ENCODE data around the gene RAB26. TPM values are rescaled to one million over a fixed set of nuclear protein-coding genes. Genes with fewer than 3 reads are reported as not detected.
A peak's percentile ranks its signal among the peaks of the same experiment; 100 is the strongest.

RAB26 gene
- total and polyA plus RNA-seq, 2 of the 13 experiments (the other 11 are each of a cell fraction or from before 2014, with no cell fraction given) = 0.86 to 3.6 TPM

DNA sequence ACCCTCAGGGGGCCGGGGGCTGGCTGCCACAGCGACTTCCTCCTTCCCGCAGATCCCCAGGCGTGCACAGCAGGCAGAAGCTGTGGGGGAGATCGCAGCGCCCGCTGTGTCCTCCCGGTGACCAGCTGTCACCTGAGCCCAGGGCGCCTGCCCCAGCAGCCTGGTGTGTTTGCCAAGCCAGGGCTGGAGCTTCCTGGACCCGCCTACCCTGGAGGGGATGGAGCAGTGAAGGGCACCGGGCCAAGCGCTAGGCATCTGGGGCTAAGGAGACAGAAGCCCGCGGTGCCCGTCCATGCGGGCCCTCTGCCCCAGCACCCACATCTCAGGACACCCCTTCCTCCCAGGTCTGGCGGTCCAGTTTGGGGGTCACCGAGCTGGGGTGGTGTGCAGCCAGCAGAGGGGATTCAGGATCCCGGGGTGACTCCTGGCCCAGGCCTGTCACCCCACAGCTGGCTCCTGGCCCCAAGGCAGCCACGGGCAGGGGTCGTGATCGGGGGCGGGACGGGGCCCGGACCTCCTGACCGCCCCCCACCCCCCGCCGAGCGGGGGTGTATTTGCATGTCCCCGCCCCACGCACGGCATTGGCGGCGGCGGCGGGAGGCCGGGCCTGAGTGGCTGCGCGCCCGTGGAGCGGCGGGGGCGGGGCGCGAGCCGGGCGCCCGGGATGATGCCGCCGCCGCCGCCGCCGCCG lies at the start of gene RAB26 (continued):
- TF ChIP-seq ZNF484 (CRISPR knock-in tag; IDR thresholded peaks at IDR 0.05; ENCODE audit: borderline replicate concordance, low read depth) = no peak
- TF ChIP-seq, protein P1, sequence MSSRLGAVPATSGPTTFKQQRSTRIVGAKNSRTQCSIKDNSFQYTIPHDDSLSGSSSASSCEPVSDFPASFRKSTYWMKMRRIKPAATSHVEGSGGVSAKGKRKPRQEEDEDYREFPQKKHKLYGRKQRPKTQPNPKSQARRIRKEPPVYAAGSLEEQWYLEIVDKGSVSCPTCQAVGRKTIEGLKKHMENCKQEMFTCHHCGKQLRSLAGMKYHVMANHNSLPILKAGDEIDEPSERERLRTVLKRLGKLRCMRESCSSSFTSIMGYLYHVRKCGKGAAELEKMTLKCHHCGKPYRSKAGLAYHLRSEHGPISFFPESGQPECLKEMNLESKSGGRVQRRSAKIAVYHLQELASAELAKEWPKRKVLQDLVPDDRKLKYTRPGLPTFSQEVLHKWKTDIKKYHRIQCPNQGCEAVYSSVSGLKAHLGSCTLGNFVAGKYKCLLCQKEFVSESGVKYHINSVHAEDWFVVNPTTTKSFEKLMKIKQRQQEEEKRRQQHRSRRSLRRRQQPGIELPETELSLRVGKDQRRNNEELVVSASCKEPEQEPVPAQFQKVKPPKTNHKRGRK (CRISPR knock-in tag; IDR thresholded peaks at IDR 0.05) = no peak
- TF ChIP-seq ZNF451 (CRISPR knock-in tag; IDR thresholded peaks at IDR 0.05) = peak; percentile 83; the same call in 1 of the 2 replicates
- TF ChIP-seq KDM2A (CRISPR knock-in tag; IDR thresholded peaks at IDR 0.05; ENCODE audit: borderline replicate concordance, low read depth) = peak; percentile 35; the same call in 1 of the 2 replicates
- TF ChIP-seq, protein P2, sequence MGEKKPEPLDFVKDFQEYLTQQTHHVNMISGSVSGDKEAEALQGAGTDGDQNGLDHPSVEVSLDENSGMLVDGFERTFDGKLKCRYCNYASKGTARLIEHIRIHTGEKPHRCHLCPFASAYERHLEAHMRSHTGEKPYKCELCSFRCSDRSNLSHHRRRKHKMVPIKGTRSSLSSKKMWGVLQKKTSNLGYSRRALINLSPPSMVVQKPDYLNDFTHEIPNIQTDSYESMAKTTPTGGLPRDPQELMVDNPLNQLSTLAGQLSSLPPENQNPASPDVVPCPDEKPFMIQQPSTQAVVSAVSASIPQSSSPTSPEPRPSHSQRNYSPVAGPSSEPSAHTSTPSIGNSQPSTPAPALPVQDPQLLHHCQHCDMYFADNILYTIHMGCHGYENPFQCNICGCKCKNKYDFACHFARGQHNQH (CRISPR knock-in tag; IDR thresholded peaks at IDR 0.05) = peak; percentile 60; the same call in 1 of the 2 replicates
- TF ChIP-seq ZSCAN9 (CRISPR knock-in tag; IDR thresholded peaks at IDR 0.05; ENCODE audit: borderline replicate concordance) = no peak
- TF ChIP-seq, protein P3, sequence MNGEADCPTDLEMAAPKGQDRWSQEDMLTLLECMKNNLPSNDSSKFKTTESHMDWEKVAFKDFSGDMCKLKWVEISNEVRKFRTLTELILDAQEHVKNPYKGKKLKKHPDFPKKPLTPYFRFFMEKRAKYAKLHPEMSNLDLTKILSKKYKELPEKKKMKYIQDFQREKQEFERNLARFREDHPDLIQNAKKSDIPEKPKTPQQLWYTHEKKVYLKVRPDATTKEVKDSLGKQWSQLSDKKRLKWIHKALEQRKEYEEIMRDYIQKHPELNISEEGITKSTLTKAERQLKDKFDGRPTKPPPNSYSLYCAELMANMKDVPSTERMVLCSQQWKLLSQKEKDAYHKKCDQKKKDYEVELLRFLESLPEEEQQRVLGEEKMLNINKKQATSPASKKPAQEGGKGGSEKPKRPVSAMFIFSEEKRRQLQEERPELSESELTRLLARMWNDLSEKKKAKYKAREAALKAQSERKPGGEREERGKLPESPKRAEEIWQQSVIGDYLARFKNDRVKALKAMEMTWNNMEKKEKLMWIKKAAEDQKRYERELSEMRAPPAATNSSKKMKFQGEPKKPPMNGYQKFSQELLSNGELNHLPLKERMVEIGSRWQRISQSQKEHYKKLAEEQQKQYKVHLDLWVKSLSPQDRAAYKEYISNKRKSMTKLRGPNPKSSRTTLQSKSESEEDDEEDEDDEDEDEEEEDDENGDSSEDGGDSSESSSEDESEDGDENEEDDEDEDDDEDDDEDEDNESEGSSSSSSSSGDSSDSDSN (CRISPR knock-in tag; IDR thresholded peaks at IDR 0.05) = peak; percentile 88
- TF ChIP-seq, protein P4, sequence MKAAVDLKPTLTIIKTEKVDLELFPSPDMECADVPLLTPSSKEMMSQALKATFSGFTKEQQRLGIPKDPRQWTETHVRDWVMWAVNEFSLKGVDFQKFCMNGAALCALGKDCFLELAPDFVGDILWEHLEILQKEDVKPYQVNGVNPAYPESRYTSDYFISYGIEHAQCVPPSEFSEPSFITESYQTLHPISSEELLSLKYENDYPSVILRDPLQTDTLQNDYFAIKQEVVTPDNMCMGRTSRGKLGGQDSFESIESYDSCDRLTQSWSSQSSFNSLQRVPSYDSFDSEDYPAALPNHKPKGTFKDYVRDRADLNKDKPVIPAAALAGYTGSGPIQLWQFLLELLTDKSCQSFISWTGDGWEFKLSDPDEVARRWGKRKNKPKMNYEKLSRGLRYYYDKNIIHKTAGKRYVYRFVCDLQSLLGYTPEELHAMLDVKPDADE (CRISPR knock-in tag; IDR thresholded peaks at IDR 0.05) = no peak
- TF ChIP-seq MLX (CRISPR knock-in tag; IDR thresholded peaks at IDR 0.05) = peak; percentile 77
- no peak for TF ChIP-seq NFRKB (IDR thresholded peaks at IDR 0.05)
- TF ChIP-seq LCORL (IDR thresholded peaks at IDR 0.05) = no peak
- TF ChIP-seq LCORL (CRISPR knock-in tag; IDR thresholded peaks at IDR 0.05) = no peak; the same call in 1 of the 2 replicates
- TF ChIP-seq, protein P5, sequence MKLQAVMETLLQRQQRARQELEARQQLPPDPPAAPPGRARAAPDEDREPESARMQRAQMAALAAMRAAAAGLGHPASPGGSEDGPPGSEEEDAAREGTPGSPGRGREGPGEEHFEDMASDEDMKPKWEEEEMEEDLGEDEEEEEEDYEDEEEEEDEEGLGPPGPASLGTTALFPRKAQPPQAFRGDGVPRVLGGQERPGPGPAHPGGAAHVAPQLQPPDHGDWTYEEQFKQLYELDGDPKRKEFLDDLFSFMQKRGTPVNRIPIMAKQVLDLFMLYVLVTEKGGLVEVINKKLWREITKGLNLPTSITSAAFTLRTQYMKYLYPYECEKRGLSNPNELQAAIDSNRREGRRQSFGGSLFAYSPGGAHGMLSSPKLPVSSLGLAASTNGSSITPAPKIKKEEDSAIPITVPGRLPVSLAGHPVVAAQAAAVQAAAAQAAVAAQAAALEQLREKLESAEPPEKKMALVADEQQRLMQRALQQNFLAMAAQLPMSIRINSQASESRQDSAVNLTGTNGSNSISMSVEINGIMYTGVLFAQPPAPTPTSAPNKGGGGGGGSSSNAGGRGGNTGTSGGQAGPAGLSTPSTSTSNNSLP (IDR thresholded peaks at IDR 0.05; ENCODE audit: low read depth, low read length) = no peak
- no peak for TF ChIP-seq ISX (CRISPR knock-in tag; conservative IDR thresholded peaks at IDR 0.05)
- TF ChIP-seq, protein P6, sequence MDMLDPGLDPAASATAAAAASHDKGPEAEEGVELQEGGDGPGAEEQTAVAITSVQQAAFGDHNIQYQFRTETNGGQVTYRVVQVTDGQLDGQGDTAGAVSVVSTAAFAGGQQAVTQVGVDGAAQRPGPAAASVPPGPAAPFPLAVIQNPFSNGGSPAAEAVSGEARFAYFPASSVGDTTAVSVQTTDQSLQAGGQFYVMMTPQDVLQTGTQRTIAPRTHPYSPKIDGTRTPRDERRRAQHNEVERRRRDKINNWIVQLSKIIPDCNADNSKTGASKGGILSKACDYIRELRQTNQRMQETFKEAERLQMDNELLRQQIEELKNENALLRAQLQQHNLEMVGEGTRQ (IDR thresholded peaks at IDR 0.05; ENCODE audit: low read depth, low read length) = no peak
- TF ChIP-seq, protein P6 (CRISPR knock-in tag; IDR thresholded peaks at IDR 0.05; ENCODE audit: borderline replicate concordance) = no peak
- no peak for TF ChIP-seq ZNF414 (CRISPR knock-in tag; IDR thresholded peaks at IDR 0.05)
- TF ChIP-seq HMG20A (CRISPR knock-in tag; IDR thresholded peaks at IDR 0.05; ENCODE audit: borderline replicate concordance) = peak; percentile 59; the same call in 1 of the 2 replicates
